ENCODE measurements around the gene TNIP2.
"Not testable (repeated sequence)": the region's sequence is repeated elsewhere in the genome, so short reads cannot be mapped to it uniquely, and the experiment has no call there.

TNIP2 gene

DNA sequence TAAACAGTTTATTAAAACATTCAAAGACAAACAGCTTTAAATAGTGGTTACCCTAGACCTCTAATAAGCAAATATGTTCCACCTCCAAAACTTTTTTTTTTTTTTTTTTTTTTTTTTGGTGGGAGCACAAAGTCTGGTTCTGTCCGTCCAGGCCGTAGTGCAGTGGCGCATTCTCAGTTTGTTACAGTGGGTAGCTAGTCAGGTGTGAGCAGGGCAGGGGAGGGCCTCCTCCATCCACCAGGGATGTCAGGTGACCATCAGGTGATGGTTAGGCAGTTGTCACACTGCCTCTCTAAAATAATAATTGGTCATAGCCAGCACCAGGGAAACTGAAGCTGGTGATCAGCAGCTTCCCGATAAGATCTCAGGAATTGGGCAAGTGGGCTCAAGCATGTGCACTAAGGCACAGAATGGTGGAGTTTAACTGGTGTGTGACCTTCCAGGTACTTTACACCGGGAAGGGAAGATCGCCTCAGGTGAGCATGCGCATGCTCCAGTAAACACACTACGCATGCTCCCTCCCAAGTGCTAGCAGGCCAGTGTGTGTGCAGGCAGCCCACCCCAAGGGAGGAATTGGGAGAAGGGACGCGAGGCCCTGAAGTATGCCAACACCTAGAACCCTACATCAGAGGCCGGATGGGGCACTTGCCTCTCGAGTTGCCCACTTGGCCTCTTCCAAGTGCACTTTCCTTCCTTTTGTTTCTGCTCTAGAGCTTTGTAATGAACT is 27.2 kb downstream of the TNIP2 start:
- Histone ChIP-seq H3K4me3 (ENCODE audit: low read length) (no peak overlapping the region), H3K36me3 (replicated peaks; ENCODE audit: insufficient read depth, low read length) (no peaks in the 10 kb centered on the region; the same call in 1 of the 2 replicates), H3K27ac (ENCODE audit: low read length) (no peak overlapping the region), H3K4me1 (ENCODE audit: low read length) (no peaks in the 10 kb centered on the region), H3K27me3 (replicated peaks; ENCODE audit: insufficient read depth, low read length) (no peaks in the 10 kb centered on the region), H3K79me2 (ENCODE audit: low read length) (no peaks in the 10 kb centered on the region), H3K4me2 (ENCODE audit: low read depth, low read length) (no peak overlapping the region), H3K9me3 (replicated peaks; ENCODE audit: insufficient read depth, low read length) (no peaks in the 10 kb centered on the region), H4K20me1 (ENCODE audit: insufficient read depth, low read length) (no peaks in the 10 kb centered on the region), H3K9me2 (replicated peaks; ENCODE audit: insufficient read depth, low read length) (no peaks in the 10 kb centered on the region), H3F3A (ENCODE audit: insufficient read depth, low read length) (no peaks in the 10 kb centered on the region), H3K9ac (ENCODE audit: low read length) (no peak overlapping the region), H2AFZ (ENCODE audit: low read length) (no peak overlapping the region)
- TF ChIP-seq EZH2phosphoT487 (IDR thresholded peaks at IDR 0.05; ENCODE audit: low read length) (no peak), EZH2 (optimal IDR thresholded peaks at IDR 0.05; ENCODE audit: low read depth, low read length) (no peak)
- TF ChIP-seq, protein P1, sequence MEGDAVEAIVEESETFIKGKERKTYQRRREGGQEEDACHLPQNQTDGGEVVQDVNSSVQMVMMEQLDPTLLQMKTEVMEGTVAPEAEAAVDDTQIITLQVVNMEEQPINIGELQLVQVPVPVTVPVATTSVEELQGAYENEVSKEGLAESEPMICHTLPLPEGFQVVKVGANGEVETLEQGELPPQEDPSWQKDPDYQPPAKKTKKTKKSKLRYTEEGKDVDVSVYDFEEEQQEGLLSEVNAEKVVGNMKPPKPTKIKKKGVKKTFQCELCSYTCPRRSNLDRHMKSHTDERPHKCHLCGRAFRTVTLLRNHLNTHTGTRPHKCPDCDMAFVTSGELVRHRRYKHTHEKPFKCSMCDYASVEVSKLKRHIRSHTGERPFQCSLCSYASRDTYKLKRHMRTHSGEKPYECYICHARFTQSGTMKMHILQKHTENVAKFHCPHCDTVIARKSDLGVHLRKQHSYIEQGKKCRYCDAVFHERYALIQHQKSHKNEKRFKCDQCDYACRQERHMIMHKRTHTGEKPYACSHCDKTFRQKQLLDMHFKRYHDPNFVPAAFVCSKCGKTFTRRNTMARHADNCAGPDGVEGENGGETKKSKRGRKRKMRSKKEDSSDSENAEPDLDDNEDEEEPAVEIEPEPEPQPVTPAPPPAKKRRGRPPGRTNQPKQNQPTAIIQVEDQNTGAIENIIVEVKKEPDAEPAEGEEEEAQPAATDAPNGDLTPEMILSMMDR (IDR thresholded peaks at IDR 0.05; ENCODE audit: low read length): no peak
- no peak for DNase-seq

GRCh38 chr4:2728221-2728620 is 27.9 kb downstream of the TNIP2 start:
- H3F3A ChIP-seq (ENCODE audit: insufficient read depth, low read length): no peaks in the 10 kb centered on the region
- no peaks in the 10 kb centered on the region; the same call in 1 of the 2 replicates for H3K36me3 ChIP-seq (replicated peaks; ENCODE audit: insufficient read depth, low read length)
- no peak overlapping the region for H3K9ac ChIP-seq (ENCODE audit: low read length)

DNA sequence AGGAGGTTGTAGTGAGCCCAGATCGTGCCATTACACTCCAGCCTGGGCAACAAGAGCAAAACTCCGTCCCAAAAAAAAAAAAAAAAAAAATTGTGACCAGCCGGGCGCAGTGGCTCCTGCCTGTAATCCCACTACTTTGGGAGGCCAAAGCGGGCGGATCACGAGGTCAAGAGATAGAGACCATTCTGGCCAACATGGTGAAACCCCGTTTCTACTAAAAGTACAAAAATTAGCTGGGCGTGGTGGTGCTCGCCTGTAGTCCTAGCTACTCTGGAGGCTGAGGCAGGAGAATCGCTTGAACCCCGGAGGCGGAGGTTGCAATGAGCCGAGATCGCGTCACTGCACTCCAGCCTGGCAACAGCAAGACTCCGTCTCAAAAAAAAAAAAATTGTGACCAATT is 29.3 kb downstream of the TNIP2 start:
- not testable (repeated sequence) for H3K4me1 ChIP-seq (ENCODE audit: low read length); H2AFZ ChIP-seq (ENCODE audit: low read length); H4K20me1 ChIP-seq (ENCODE audit: insufficient read depth, low read length); H3K36me3 ChIP-seq (replicated peaks; ENCODE audit: insufficient read depth, low read length); H3K27me3 ChIP-seq (replicated peaks; ENCODE audit: insufficient read depth, low read length); H3K4me2 ChIP-seq (ENCODE audit: low read depth, low read length); H3K9me3 ChIP-seq (replicated peaks; ENCODE audit: insufficient read depth, low read length); H3K9me2 ChIP-seq (replicated peaks; ENCODE audit: insufficient read depth, low read length); H3K9ac ChIP-seq (ENCODE audit: low read length); H3K27ac ChIP-seq (ENCODE audit: low read length); H3K79me2 ChIP-seq (ENCODE audit: low read length); H3F3A ChIP-seq (ENCODE audit: insufficient read depth, low read length); H3K4me3 ChIP-seq (ENCODE audit: low read length); DNase-seq

More at GRCh38 chr4:2728221-2728620, 27.9 kb downstream of the TNIP2 start:
- Histone ChIP-seq H3K27ac (ENCODE audit: low read length) (no peak overlapping the region), H3K27me3 (replicated peaks; ENCODE audit: insufficient read depth, low read length) (no peaks in the 10 kb centered on the region), H3K4me1 (ENCODE audit: low read length) (no peaks in the 10 kb centered on the region), H3K9me3 (replicated peaks; ENCODE audit: insufficient read depth, low read length) (no peaks in the 10 kb centered on the region), H3K4me3 (ENCODE audit: low read length) (no peak overlapping the region), H3K9me2 (replicated peaks; ENCODE audit: insufficient read depth, low read length) (no peaks in the 10 kb centered on the region), H2AFZ (ENCODE audit: low read length) (no peak overlapping the region), H4K20me1 (ENCODE audit: insufficient read depth, low read length) (no peaks in the 10 kb centered on the region), H3K4me2 (ENCODE audit: low read depth, low read length) (no peak overlapping the region), H3K79me2 (ENCODE audit: low read length) (no peaks in the 10 kb centered on the region)
- TF ChIP-seq EZH2 (optimal IDR thresholded peaks at IDR 0.05; ENCODE audit: low read depth, low read length): no peak
- TF ChIP-seq, protein P1 (IDR thresholded peaks at IDR 0.05; ENCODE audit: low read length): no peak
- DNase-seq: no peak

- TF ChIP-seq EZH2phosphoT487 (IDR thresholded peaks at IDR 0.05; ENCODE audit: low read length) (no peak), EZH2 (optimal IDR thresholded peaks at IDR 0.05; ENCODE audit: low read depth, low read length) (no peak)
- TF ChIP-seq, protein P1 (IDR thresholded peaks at IDR 0.05; ENCODE audit: low read length): no peak
- H3K27me3 ChIP-seq (replicated peaks; ENCODE audit: insufficient read depth, low read length): no peaks in the 10 kb centered on the region
- H3K4me3 ChIP-seq (ENCODE audit: low read length): no peak overlapping the region
- H4K20me1 ChIP-seq (ENCODE audit: insufficient read depth, low read length): no peaks in the 10 kb centered on the region
- no peak overlapping the region for H3K27ac ChIP-seq (ENCODE audit: low read length)
- H3K9me2 ChIP-seq (replicated peaks; ENCODE audit: insufficient read depth, low read length): no peaks in the 10 kb centered on the region
- no peaks in the 10 kb centered on the region for H3K79me2 ChIP-seq (ENCODE audit: low read length)
- H2AFZ ChIP-seq (ENCODE audit: low read length): no peak overlapping the region
- H3K9ac ChIP-seq (ENCODE audit: low read length): no peak overlapping the region
- no peaks in the 10 kb centered on the region for H3F3A ChIP-seq (ENCODE audit: insufficient read depth, low read length)
- H3K36me3 ChIP-seq (replicated peaks; ENCODE audit: insufficient read depth, low read length): no peaks in the 10 kb centered on the region; the same call in 1 of the 2 replicates
- no peaks in the 10 kb centered on the region for H3K9me3 ChIP-seq (replicated peaks; ENCODE audit: insufficient read depth, low read length)
- H3K4me1 ChIP-seq (ENCODE audit: low read length): no peaks in the 10 kb centered on the region
- H3K4me2 ChIP-seq (ENCODE audit: low read depth, low read length): no peak overlapping the region
- DNase-seq: no peak
Observed at GRCh38 chr4:2725380-2725779, 30.8 kb downstream of the TNIP2 start.

Data from MM.1S (cell line).